ENCODE results near the gene JMJD8.

- peak in 2 of 4 donors; percentile 49 to 77 for TF ChIP-seq POLR2A (IDR thresholded peaks at IDR 0.05)
- TF ChIP-seq CTCF (IDR thresholded peaks at IDR 0.05), result peak; percentile 79 to 98 (median 97)
Observed at GRCh38 chr16:667780-668518, 16.2 kb downstream of the JMJD8 start, which contains the start of gene RHOT2.

Data from esophagus squamous epithelium (tissue), 4 donors.